Karpas-422 (cell line): ENCODE measurements around the gene LONRF2. TPM values are rescaled to one million over a fixed set of nuclear protein-coding genes. Genes with fewer than 3 reads are reported as not detected.
A peak's percentile ranks its signal among the peaks of the same experiment; 100 is the strongest.

Experiments used
- DNase-seq: peaks from one replicate; pipeline ENCODE4 v3.0.0-alpha.2; 2015
- H2AFZ ChIP-seq: fragments of 200-600 bp; sonication (generic); 2 replicates; pipeline ENCODE4 v1.6.1; 2014; ENCODE audit warnings: antibody characterized with exemption, low read length, mixed read lengths
- H3K27ac ChIP-seq: fragments of 200-600 bp; sonication (generic); 2 replicates; pipeline ENCODE4 v1.5.1; 2014; ENCODE audit warnings: mild to moderate bottlenecking, low read length, moderate library complexity
- H3K27me3 ChIP-seq: fragments of 200-600 bp; sonication (generic); 2 replicates; pipeline ENCODE4 v1.6.1; 2014; ENCODE audit warnings: low read length, mixed read lengths
- H3K36me3 ChIP-seq: fragments of 200-600 bp; sonication (generic); 2 replicates; pipeline ENCODE4 v1.6.1; 2014; ENCODE audit warnings: low read length, mixed read lengths; ENCODE audit not compliant: insufficient read depth
- H3K4me1 ChIP-seq: fragments of 200-600 bp; sonication (generic); 2 replicates; pipeline ENCODE4 v1.6.1; 2014; ENCODE audit warnings: mild to moderate bottlenecking, low read length, mixed read lengths
- H3K4me2 ChIP-seq: fragments of 200-600 bp; sonication (generic); 2 replicates; pipeline ENCODE4 v1.6.1; 2014; ENCODE audit warnings: low read length, low read depth, mild to moderate bottlenecking; ENCODE audit not compliant: poor library complexity, severe bottlenecking
- H3K4me3 ChIP-seq: fragments of 200-600 bp; sonication (generic); 2 replicates; pipeline ENCODE4 v1.5.1; 2014; ENCODE audit warnings: mild to moderate bottlenecking, antibody characterized with exemption, low read length, mixed read lengths
- H3K79me2 ChIP-seq: fragments of 200-600 bp; sonication (generic); 2 replicates; pipeline ENCODE4 v1.6.1; 2014; ENCODE audit warnings: mild to moderate bottlenecking, low read length, mixed read lengths
- H3K9ac ChIP-seq: fragments of 200-600 bp; sonication (generic); 2 replicates; pipeline ENCODE4 v1.6.0; 2014; ENCODE audit warnings: low read length
- H3K9me2 ChIP-seq: fragments of 200-600 bp; sonication (generic), shearing (Covaris generic); replicated peaks from 2 replicates; pipeline ENCODE4 v1.6.0; 2014; ENCODE audit warnings: mild to moderate bottlenecking, low read length, moderate library complexity; ENCODE audit not compliant: insufficient read depth
- H3K9me3 ChIP-seq: fragments of 300-700, 200-600 bp; sonication (generic); 2 replicates; pipeline ENCODE4 v1.6.1; 2014; ENCODE audit warnings: low read length, mixed read lengths
- H4K20me1 ChIP-seq: fragments of 200-600 bp; sonication (generic); 2 replicates; pipeline ENCODE4 v1.6.1; 2014; ENCODE audit warnings: mild to moderate bottlenecking, antibody characterized with exemption, low read length, low read depth; ENCODE audit not compliant: insufficient read depth
- small RNA-seq: library from RNA; depleted of rRNA; stranded (forward); fragments of <200 nt; gene quantifications from one replicate; pipeline ENCODE3, GENCODE V24; 2014
- total RNA-seq: library from RNA; depleted of rRNA; stranded (reverse); fragments of >200 nt; shearing (Covaris generic); gene quantifications from 2 replicates; pipeline ENCODE4 v1.2.3, GENCODE V29; 2014; ENCODE audit warnings: low replicate concordance; rRNA removed

The LONRF2 gene
- total RNA-seq, 1 experiment from 2014 or later = not detected

DNA sequence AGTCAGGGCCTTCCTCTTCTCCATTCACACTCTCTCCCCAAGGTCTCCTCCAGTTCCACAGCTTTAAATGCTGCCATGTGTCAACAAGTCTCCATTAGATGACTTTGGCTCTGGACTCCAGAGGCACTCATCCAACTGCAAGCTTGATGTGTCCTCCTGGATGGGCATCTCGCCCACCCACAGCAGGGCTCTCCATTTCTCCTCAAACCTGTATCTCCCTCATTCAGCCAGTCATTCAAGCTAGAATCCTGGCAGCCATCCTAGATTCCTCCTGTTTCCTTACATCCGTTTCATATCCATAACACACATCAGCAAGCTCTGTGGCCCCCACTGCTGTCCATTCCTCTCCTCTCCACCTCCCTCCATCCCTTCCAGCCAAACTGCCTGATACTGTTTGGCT, 91.5 kb downstream of the LONRF2 start:
- Histone ChIP-seq H3K9ac (no peak overlapping the region), H3K36me3 (no peaks in the 10 kb centered on the region), H3K27me3 (no peaks in the 10 kb centered on the region), H3K79me2 (no peaks in the 10 kb centered on the region), H3K27ac (no peak overlapping the region), H2AFZ (no peak overlapping the region), H3K4me3 (no peak overlapping the region), H3K4me2 (no peak overlapping the region), H3K4me1 (peaks cover 44% of the 10 kb centered on the region), H3K9me3 (no peaks in the 10 kb centered on the region), H3K9me2 (no peaks in the 10 kb centered on the region), H4K20me1 (no peaks in the 10 kb centered on the region)
- no peak for DNase-seq

DNA sequence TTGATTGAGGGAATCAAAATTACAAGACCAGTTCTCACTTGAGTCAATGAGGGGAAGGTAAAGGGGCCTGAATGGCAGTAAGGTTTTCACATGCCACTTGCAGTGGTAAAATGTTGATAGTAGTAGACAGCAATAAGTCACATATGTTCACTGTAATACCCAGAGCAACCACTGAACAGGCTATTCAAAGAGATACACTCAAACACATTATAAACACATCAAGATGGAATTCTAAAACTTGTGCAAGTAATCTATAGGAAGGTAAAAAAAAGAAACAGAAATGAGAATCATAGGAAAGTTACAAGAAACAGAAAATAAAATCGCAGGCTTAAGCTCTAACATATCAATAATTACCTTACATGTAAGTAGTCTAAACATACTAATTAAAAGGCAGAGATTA, 93.3 kb downstream of the LONRF2 start:
- no peaks in the 10 kb centered on the region for H3K9me2 ChIP-seq
- H3K27ac ChIP-seq = no peak overlapping the region
- no peaks in the 10 kb centered on the region for H3K79me2 ChIP-seq
- H3K4me2 ChIP-seq = no peak overlapping the region
- no peak overlapping the region for H2AFZ ChIP-seq
- no peaks in the 10 kb centered on the region for H4K20me1 ChIP-seq
- no peak for DNase-seq
- no peak overlapping the region for H3K9ac ChIP-seq
- H3K4me1 ChIP-seq = peaks cover 28% of the 10 kb centered on the region
- no peaks in the 10 kb centered on the region for H3K9me3 ChIP-seq
- H3K36me3 ChIP-seq = no peaks in the 10 kb centered on the region
- H3K4me3 ChIP-seq = no peak overlapping the region
- H3K27me3 ChIP-seq = no peaks in the 10 kb centered on the region

DNA sequence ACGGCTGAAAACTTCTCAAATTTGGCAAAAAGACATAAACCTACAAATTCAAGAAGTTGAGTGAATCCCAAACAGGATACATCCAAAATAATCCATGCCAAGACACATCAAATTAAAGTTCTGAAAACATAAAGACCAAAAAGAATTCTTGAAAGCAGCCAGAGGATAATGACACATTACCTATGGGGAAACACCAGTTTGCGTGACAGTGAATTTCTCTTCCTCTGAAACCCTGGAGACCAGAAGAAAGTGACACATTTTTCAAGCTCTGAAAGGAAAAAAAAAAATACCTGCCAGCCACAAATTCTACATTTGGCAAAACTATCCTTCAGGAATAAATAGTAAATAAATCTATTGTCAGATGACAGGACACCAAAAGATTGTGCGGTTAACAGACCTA, 93.9 kb downstream of the LONRF2 start:
- Histone ChIP-seq H2AFZ (no peak overlapping the region), H3K9ac (no peak overlapping the region), H3K4me1 (peaks cover 27% of the 10 kb centered on the region), H4K20me1 (no peaks in the 10 kb centered on the region), H3K36me3 (no peaks in the 10 kb centered on the region), H3K9me2 (no peaks in the 10 kb centered on the region), H3K79me2 (no peaks in the 10 kb centered on the region), H3K4me3 (no peak overlapping the region), H3K27me3 (no peaks in the 10 kb centered on the region), H3K27ac (no peak overlapping the region), H3K4me2 (no peak overlapping the region), H3K9me3 (no peaks in the 10 kb centered on the region)
- no peak for DNase-seq

DNA sequence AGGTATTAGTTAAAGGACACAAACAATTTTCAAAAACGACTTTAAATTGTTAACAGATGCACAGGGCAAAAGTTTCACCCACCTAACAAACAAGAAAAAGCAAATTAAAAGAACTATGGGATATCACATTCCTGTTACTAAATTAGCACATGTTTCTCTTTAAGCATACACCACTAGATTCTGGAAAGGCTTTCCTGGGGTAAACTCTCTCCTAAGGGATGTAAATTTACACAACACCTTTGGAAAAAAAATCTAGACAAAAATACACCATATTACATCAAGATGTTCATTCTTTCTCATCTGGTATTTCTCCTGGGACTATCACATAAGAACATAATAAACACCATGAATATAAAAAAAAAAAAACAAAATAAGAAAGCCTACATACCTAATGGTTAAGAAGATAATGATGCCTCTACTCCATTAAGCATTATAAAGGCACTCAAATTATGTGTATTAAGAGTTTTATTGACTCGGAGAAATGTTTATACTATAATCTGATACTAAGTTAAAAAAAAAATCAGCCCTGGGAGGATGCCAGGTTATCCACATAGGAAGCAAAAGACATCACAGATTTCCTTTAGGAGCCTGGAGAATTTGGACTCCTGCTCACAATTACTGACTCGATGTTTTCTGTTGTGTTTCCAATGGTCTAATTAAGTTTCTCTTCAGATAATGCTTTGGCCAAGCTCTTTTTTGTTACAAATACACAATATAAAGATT, 97.2 kb downstream of the LONRF2 start:
- no peaks in the 10 kb centered on the region for H3K36me3 ChIP-seq
- no peak overlapping the region for H2AFZ ChIP-seq

DNA sequence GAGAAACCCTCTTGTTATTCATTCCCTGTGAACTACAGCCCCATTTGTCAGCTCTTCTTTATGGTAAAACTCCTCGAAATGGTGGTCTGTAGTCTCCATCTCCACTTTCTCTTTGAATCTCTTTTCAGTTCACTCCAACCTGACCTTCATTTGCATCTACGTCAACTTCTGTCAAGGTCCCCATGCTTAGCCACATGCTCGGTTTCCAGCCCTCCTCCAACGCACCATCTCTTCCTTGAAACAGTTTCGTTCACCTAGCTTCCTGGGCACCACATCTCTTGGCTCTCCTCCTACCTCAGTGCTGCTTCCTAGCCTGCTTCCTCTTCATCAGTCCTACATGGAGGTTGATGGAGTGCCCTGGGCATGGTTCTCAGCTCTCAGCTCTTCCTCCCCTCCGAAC, 98.8 kb downstream of the LONRF2 start:
- Histone ChIP-seq H4K20me1 (no peaks in the 10 kb centered on the region), H3K79me2 (no peaks in the 10 kb centered on the region), H3K4me3 (no peak overlapping the region), H2AFZ (no peak overlapping the region), H3K27ac (no peak overlapping the region), H3K36me3 (no peaks in the 10 kb centered on the region), H3K9me2 (no peaks in the 10 kb centered on the region), H3K27me3 (no peaks in the 10 kb centered on the region; the same call in 1 of the 2 replicates), H3K9me3 (no peaks in the 10 kb centered on the region), H3K9ac (no peak overlapping the region), H3K4me2 (peak overlapping the region; percentile 6), H3K4me1 (peaks cover 26% of the 10 kb centered on the region)
- DNase-seq = no peak

More for the DNA sequence above, 97.2 kb downstream of the LONRF2 start:
- no peak overlapping the region for H3K27ac ChIP-seq
- H3K9me2 ChIP-seq = no peaks in the 10 kb centered on the region
- no peaks in the 10 kb centered on the region for H3K79me2 ChIP-seq
- H3K4me1 ChIP-seq = peaks cover 26% of the 10 kb centered on the region
- no peak overlapping the region for H3K4me3 ChIP-seq
- no peaks in the 10 kb centered on the region; the same call in 1 of the 2 replicates for H3K27me3 ChIP-seq
- H3K9me3 ChIP-seq = no peaks in the 10 kb centered on the region
- no peaks in the 10 kb centered on the region for H4K20me1 ChIP-seq
- no peak for DNase-seq
- H3K9ac ChIP-seq = no peak overlapping the region
- H3K4me2 ChIP-seq = no peak overlapping the region

Small RNA genes lying within 50 kb of the gene (small RNA-seq; reads per million reads assigned to genes)
- not detected for gene AC012493.2

Other genes with a start within 250 kb of the LONRF2 start
- gene AFF3, start 179.9 kb downstream of the LONRF2 start, total RNA-seq = 84.6 and 99.7 TPM in 2 replicates
- 22.6 and 28.7 TPM in 2 replicates for gene CHST10, start 95.2 kb upstream of the LONRF2 start, total RNA-seq
- gene NMS, start 148.0 kb upstream of the LONRF2 start, total RNA-seq = not detected in 2 replicates
- 9.8 and 16.2 TPM in 2 replicates for gene PDCL3, start 240.5 kb upstream of the LONRF2 start, total RNA-seq